SU-DHL-6 (cell line): ENCODE results near the gene AXDND1.

Source experiments
- H2AFZ ChIP-seq: fragments of 200-600 bp; sonication (generic); 2 replicates; pipeline ENCODE4 v1.6.1; 2014; ENCODE audit warnings: low read depth, mild to moderate bottlenecking, moderate library complexity, mixed read lengths, antibody characterized with exemption, low read length; ENCODE audit not compliant: severe bottlenecking
- H3F3A ChIP-seq: fragments of 200-600 bp; shearing (Covaris generic); 2 replicates; pipeline ENCODE4 v1.6.0; 2016; ENCODE audit warnings: antibody characterized with exemption, mild to moderate bottlenecking; ENCODE audit not compliant: insufficient read depth
- H3K27ac ChIP-seq: fragments of 200-600 bp; sonication (generic); 2 replicates; pipeline ENCODE4 v1.5.1; 2016; ENCODE audit warnings: low read depth, mild to moderate bottlenecking, low read length, moderate library complexity, mixed read lengths
- H3K27me3 ChIP-seq: fragments of 200-600 bp; sonication (generic), shearing (Covaris generic); 2 replicates; pipeline ENCODE4 v1.6.0; 2014; ENCODE audit warnings: mild to moderate bottlenecking, low read length
- H3K36me3 ChIP-seq: fragments of 200-600 bp; sonication (generic); 2 replicates; pipeline ENCODE4 v1.6.1; 2014; ENCODE audit warnings: mild to moderate bottlenecking, low read length, mixed read lengths
- H3K4me2 ChIP-seq: fragments of 300-600, 200-600 bp; shearing (Covaris generic), sonication (generic); 2 replicates; pipeline ENCODE4 v1.6.0; 2014; ENCODE audit warnings: low read length, low read depth, mild to moderate bottlenecking; ENCODE audit not compliant: poor library complexity, severe bottlenecking
- H3K4me3 ChIP-seq: fragments of 200-600 bp; sonication (generic); 2 replicates; pipeline ENCODE4 v1.5.1; 2014; ENCODE audit warnings: antibody characterized with exemption, low read length, mild to moderate bottlenecking, mixed read lengths; ENCODE audit not compliant: insufficient read depth, poor library complexity, severe bottlenecking
- H3K79me2 ChIP-seq: fragments of 200-600 bp; sonication (generic); 2 replicates; pipeline ENCODE4 v1.6.1; 2014; ENCODE audit warnings: mild to moderate bottlenecking, low read length, moderate library complexity; ENCODE audit not compliant: insufficient read depth
- H3K9ac ChIP-seq: fragments of 200-600 bp; sonication (generic); 2 replicates; pipeline ENCODE4 v1.7.0; 2014; ENCODE audit warnings: mild to moderate bottlenecking, low read length
- H3K9me2 ChIP-seq: fragments of 200-600 bp; sonication (generic); replicated peaks from 2 replicates; pipeline ENCODE4 v1.6.1; 2014; ENCODE audit warnings: low read length; ENCODE audit not compliant: insufficient read depth
- H3K9me3 ChIP-seq: fragments of 200-600 bp; sonication (generic); 2 replicates; pipeline ENCODE4 v1.6.1; 2014; ENCODE audit warnings: low read length, mixed read lengths; ENCODE audit not compliant: insufficient read depth
- H4K20me1 ChIP-seq: fragments of 200-600 bp; sonication (generic); 2 replicates; pipeline ENCODE4 v1.6.1; 2014; ENCODE audit warnings: low read depth, mild to moderate bottlenecking, antibody characterized with exemption, low read length, moderate library complexity, mixed read lengths
- CTCF ChIP-seq: fragments of 200-600 bp; sonication (generic); IDR thresholded peaks from one replicate; pipeline ENCODE4 v1.5.1; 2017; ENCODE audit warnings: antibody characterized with exemption, mild to moderate bottlenecking, low read length, moderate library complexity; ENCODE audit not compliant: insufficient read depth, poor library complexity, severe bottlenecking
- EZH2phosphoT487 ChIP-seq: fragments of 200-600 bp; sonication (generic), shearing (Covaris generic); conservative IDR thresholded peaks from 2 replicates; pipeline ENCODE4 v1.6.1; 2018; ENCODE audit warnings: mild to moderate bottlenecking, antibody characterized with exemption, low read length, moderate library complexity, mixed read lengths

The AXDND1 gene

DNA sequence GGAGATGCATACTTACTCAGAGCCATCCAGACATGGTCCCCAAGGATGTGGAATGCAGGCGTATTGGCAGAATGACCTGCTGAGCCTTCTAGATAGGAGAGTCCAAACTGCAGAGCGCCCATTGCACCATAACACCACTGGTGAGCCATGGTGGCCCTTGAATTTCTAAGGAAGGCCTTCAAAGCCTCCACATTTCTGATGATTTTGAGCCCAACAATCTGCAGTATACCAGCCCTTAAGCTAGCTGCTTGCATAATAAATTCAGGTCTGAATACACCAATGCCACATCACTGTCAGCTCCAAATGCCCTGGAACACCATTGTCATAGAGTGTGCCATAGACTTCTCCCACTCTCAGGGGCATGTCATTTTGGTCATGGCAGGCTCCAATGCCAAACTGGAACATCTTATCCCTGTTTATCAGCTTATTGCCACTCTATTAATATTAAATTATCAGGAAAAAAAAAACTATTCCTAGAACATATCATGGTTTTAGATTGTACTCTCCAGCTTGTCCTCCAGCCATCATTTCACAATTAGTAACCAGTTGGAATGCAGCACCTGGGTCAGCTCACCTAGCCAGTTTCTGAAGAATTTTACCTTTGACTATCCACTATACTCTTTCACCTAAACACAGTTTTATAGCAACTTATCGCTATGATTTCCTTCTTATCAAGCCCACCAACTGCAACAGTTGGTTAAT is 183.0 kb downstream of the AXDND1 start:
- H3K9ac ChIP-seq = no peak overlapping the region
- no peak for TF ChIP-seq EZH2phosphoT487
- TF ChIP-seq CTCF = no peak
- H3F3A ChIP-seq = no peaks in the 10 kb centered on the region
- H3K4me3 ChIP-seq = no peak overlapping the region
- H3K79me2 ChIP-seq = no peaks in the 10 kb centered on the region
- no peak overlapping the region for H2AFZ ChIP-seq
- H3K4me2 ChIP-seq = no peak overlapping the region
- H3K9me3 ChIP-seq = no peaks in the 10 kb centered on the region
- no peak overlapping the region for H3K27ac ChIP-seq
- H3K9me2 ChIP-seq = no peaks in the 10 kb centered on the region
- H3K27me3 ChIP-seq = no peaks in the 10 kb centered on the region
- no peaks in the 10 kb centered on the region for H3K36me3 ChIP-seq
- H4K20me1 ChIP-seq = no peaks in the 10 kb centered on the region

DNA sequence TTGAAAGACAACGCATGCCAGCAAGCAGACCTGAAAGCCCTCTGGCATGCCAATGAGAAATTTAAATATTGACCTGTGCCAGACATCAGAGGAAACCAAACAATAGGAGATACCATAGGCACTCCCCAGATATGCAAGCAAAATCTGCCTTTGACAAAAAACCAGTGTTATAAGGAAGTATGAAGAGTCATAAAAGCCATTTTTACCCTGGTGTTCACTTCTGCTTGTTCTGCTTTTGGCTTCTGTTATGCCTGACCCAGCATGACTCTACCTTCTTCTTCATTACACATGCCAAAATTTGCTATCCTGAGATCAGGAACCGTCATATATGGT is 183.6 kb downstream of the AXDND1 start:
- no peak overlapping the region for H2AFZ ChIP-seq
- no peaks in the 10 kb centered on the region for H3K9me3 ChIP-seq
- no peak for TF ChIP-seq CTCF
- no peak for TF ChIP-seq EZH2phosphoT487
- H3K79me2 ChIP-seq = no peaks in the 10 kb centered on the region
- H3K27ac ChIP-seq = no peak overlapping the region
- no peaks in the 10 kb centered on the region for H4K20me1 ChIP-seq
- H3F3A ChIP-seq = no peaks in the 10 kb centered on the region
- no peak overlapping the region for H3K4me3 ChIP-seq
- no peak overlapping the region for H3K9ac ChIP-seq
- no peaks in the 10 kb centered on the region for H3K9me2 ChIP-seq
- no peak overlapping the region for H3K4me2 ChIP-seq
- H3K27me3 ChIP-seq = no peaks in the 10 kb centered on the region
- no peaks in the 10 kb centered on the region for H3K36me3 ChIP-seq

- H3K4me3 ChIP-seq = no peak overlapping the region
- H3K9me3 ChIP-seq = no peaks in the 10 kb centered on the region
- H3K27ac ChIP-seq = no peak overlapping the region
- no peaks in the 10 kb centered on the region for H3K9me2 ChIP-seq
- no peaks in the 10 kb centered on the region for H3K79me2 ChIP-seq
- no peaks in the 10 kb centered on the region for H3F3A ChIP-seq
- TF ChIP-seq EZH2phosphoT487 (no peak), CTCF (no peak)
- no peaks in the 10 kb centered on the region for H3K27me3 ChIP-seq
- no peak overlapping the region for H3K4me2 ChIP-seq
- H3K36me3 ChIP-seq = no peaks in the 10 kb centered on the region
- no peak overlapping the region for H3K9ac ChIP-seq
- no peaks in the 10 kb centered on the region for H4K20me1 ChIP-seq
- no peak overlapping the region for H2AFZ ChIP-seq
These were observed 185.2 kb downstream of the AXDND1 start for GRCh38 chr1:179550746-179551682.
